ENCODE results near the gene POLR2C. TPM values are rescaled to one million over a fixed set of nuclear protein-coding genes. Genes with fewer than 3 reads are reported as not detected.
"Not testable (repeated sequence)": the region's sequence is repeated elsewhere in the genome, so short reads cannot be mapped to it uniquely, and the experiment has no call there.

Gene POLR2C
- total RNA-seq, 1 experiment from 2014 or later, result 240 TPM

DNA sequence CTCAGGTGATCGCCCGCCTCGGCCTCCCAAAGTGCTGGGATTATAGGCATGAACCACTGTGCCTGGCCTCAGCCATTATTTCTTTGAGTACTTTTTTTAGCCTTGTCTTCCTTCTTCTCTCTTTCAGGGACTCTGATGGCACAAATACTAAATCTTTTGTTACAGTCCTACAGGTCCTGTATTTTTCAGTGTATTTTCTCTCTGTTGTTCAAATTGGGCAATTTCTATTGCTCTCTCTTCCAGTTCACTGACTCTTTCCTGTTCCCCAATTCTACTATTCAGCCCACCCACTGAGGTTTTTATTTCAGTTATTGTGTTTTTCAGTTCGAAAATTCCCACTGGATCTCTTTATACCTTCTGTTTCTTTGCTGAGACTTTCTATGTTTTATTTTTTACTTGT lies 31.3 kb downstream of the POLR2C start:
- in situ Hi-C loops (cut with HindIII; ENCODE audit: low sequenced_read_pairs), result no loop called here
- DNase-seq (ENCODE audit: low spot score), result no peak

DNA sequence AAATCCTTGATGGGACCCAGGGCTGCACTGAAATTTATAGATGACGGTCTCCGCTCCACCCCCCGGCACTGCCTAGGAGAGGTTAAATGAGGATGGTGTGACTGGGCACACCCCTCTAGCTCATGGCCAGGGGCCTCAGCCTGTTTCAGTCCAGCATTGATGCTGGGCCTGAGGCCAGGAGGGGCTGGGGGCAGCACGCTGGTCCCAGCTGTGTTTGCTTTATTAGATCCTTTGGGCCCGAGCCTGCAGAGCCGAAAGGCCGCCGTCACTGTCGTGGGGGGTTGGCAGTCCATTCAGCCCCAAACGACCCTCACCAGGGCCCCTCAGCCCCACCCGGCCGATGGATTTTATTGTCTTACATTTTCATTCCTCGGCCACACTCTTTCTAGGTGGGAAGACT lies 34.6 kb downstream of the POLR2C start:
- DNase-seq (ENCODE audit: low spot score), result no peak
- in situ Hi-C loops (cut with HindIII; ENCODE audit: low sequenced_read_pairs), result no loop called here

DNA sequence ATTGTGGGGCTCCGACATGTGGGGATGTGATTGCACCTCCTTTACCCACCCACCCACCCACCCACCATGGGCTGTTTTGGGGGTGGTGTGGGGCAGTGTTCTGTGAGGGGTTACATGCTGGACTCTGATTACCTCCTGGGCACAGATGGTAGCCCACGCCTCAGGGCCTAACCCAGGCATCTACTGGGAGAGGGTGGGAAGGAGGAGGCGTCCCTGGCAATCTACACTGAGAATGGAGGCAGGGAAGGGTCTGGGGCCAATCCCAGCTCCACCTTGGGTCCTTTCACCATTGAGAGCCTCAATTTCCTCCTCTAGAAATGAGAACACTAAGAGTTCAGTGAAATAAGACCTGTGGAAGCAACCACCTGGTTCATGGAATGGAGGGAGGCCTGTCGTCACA lies 35.6 kb downstream of the POLR2C start:
- in situ Hi-C loops (cut with HindIII; ENCODE audit: low sequenced_read_pairs), result no loop called here
- DNase-seq (ENCODE audit: low spot score), result no peak

GRCh38 chr16:57499941-57500340 lies 37.5 kb downstream of the POLR2C start:
- not testable (repeated sequence) for DNase-seq (ENCODE audit: low spot score)
- in situ Hi-C loops (cut with HindIII; ENCODE audit: low sequenced_read_pairs), result loop anchor here (10.0 kb wide), 1 partner anchor 75 kb away; no protein-coding TSS in a partner anchor

- in situ Hi-C loops (cut with HindIII; ENCODE audit: low sequenced_read_pairs), result loop anchor here (10.0 kb wide), 1 partner anchor 74 kb away; no protein-coding TSS in a partner anchor
These were observed 38.2 kb downstream of the POLR2C start for GRCh38 chr16:57500578-57501111.

DNA sequence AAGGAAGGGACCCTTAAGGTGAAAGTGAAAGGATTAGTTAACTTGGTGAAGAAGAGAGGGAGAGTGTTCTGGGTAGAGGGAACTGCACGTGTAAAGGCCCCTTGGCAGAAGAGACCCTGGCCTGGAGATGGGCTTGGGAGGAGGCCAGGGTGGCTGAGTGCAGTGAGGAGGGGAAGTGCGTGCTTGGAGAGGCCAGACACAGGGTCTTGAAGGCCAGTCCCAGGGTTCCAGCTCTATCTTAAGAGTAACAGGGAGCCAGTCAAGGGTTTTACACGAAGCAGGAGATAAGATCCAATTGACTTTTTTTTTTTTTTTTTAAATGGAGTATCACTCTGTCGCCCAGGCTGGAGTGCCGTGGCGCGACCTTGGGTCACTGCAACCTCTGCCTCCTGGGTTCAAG lies 39.0 kb downstream of the POLR2C start:
- DNase-seq (ENCODE audit: low spot score), result no peak

More at GRCh38 chr16:57500578-57501111, 38.2 kb downstream of the POLR2C start:
- DNase-seq (ENCODE audit: low spot score), result no peak

GRCh38 chr16:57502048-57502775 lies 39.7 kb downstream of the POLR2C start:
- in situ Hi-C loops (cut with HindIII; ENCODE audit: low sequenced_read_pairs), result loop anchor here (10.0 kb wide), 1 partner anchor 73 kb away; no protein-coding TSS in a partner anchor
- DNase-seq (ENCODE audit: low spot score), result no peak

More for the DNA sequence above, 39.0 kb downstream of the POLR2C start:
- in situ Hi-C loops (cut with HindIII; ENCODE audit: low sequenced_read_pairs), result loop anchor here (10.0 kb wide), 1 partner anchor 73 kb away; no protein-coding TSS in a partner anchor

DNA sequence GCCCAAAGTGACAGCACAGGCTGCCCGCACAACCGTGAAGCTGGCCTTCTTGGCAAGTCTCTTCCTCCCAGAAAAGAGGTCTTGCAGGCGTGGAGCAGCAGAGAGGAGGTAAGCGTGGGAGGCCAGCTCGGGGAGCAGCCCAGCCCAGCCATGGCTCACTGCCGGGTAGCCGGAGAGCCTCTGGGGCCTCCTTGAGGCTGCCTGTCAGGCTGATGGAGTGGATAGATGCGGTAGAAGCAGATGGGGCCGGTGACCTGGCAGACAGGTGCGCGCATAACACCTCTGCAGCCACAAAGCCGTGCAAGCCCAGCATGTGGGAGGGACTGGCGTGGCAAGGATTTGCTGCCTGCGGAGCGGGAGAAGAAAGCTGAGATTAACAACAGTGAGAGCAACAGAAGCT lies 40.9 kb downstream of the POLR2C start:
- peak; percentile 34 for DNase-seq (ENCODE audit: low spot score)
- in situ Hi-C loops (cut with HindIII; ENCODE audit: low sequenced_read_pairs), result loop anchor here (10.0 kb wide), 1 partner anchor 71 kb away; no protein-coding TSS in a partner anchor

GRCh38 chr16:57504001-57504400 lies 41.5 kb downstream of the POLR2C start:
- DNase-seq (ENCODE audit: low spot score), result no peak
- in situ Hi-C loops (cut with HindIII; ENCODE audit: low sequenced_read_pairs), result loop anchor here (10.0 kb wide), 1 partner anchor 71 kb away; no protein-coding TSS in a partner anchor

GRCh38 chr16:57504491-57504890 lies 42.0 kb downstream of the POLR2C start:
- in situ Hi-C loops (cut with HindIII; ENCODE audit: low sequenced_read_pairs), result loop anchor here (10.0 kb wide), 1 partner anchor 70 kb away; no protein-coding TSS in a partner anchor
- no peak for DNase-seq (ENCODE audit: low spot score)

DNA sequence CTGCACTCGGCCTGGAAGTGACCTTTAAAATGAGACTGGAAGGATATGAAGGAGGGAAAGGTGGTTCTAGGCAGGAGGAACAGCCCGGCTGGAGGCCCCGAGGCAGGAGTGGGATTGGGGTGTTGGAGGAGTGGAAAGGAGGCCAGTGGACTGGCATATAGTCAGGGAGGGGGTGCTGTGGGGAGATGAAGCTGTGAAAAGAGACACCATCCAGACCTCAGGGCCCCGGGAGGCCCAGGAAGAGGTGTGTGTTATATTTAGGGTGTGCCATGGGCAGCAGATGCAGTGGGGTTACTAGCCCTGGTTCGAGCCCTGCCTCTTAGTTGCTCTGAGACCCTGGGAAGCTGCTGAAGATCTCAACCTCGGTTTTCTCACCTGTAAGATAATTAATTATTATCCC lies 42.7 kb downstream of the POLR2C start:
- in situ Hi-C loops (cut with HindIII; ENCODE audit: low sequenced_read_pairs), result loop anchor here (10.0 kb wide), 1 partner anchor 70 kb away; no protein-coding TSS in a partner anchor
- no peak for DNase-seq (ENCODE audit: low spot score)

- DNase-seq (ENCODE audit: low spot score), result no peak
- in situ Hi-C loops (cut with HindIII; ENCODE audit: low sequenced_read_pairs), result loop anchor here (10.0 kb wide), 1 partner anchor 67 kb away; no protein-coding TSS in a partner anchor
These were observed 44.9 kb downstream of the POLR2C start for GRCh38 chr16:57507136-57508034.

- in situ Hi-C loops (cut with HindIII; ENCODE audit: low sequenced_read_pairs), result loop anchor here (10.0 kb wide), 1 partner anchor 67 kb away; no protein-coding TSS in a partner anchor
- no peak for DNase-seq (ENCODE audit: low spot score)
These were observed 45.6 kb downstream of the POLR2C start for GRCh38 chr16:57508035-57508425.

GRCh38 chr16:57509231-57509923 lies 46.9 kb downstream of the POLR2C start:
- no peak for DNase-seq (ENCODE audit: low spot score)
- in situ Hi-C loops (cut with HindIII; ENCODE audit: low sequenced_read_pairs), result loop anchor here (10.0 kb wide), 1 partner anchor 65 kb away; no protein-coding TSS in a partner anchor

GRCh38 chr16:57510016-57510871 lies 47.8 kb downstream of the POLR2C start:
- in situ Hi-C loops (cut with HindIII; ENCODE audit: low sequenced_read_pairs), result no loop called here
- no peak for DNase-seq (ENCODE audit: low spot score)

DNA sequence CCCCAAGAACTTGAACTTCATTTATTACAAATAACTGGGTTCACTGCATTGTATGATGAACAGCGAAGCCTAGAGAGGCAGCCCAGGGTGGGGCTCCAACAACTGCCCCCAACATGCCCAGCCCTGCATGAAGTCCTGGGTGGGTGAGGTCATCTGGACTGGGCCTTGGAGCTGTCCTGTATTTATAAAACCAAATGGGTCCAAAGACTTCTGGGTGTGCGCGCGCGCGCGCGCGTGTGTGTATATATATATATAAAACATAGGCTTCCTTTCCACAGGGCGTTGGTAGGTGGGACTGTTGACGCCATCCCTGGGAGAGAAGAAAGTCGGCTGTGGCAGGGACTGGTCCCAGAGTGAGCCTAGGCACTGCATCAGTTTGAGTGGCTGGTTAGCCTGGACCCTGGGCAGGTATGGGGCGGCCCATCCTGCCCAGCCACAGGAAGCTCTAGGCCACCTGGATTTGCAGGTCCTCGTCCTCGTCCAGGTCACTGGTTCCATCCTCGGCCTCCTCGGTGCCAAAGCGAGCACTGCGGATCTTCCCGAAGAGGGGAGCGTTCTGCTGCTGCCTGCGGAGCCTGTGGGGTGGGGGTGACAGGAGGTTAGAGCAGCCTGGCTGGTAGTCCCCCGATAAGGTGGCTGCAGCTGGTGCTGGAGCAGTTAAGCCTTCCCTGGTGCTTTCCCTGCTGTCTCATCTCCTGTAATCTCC lies 50.0 kb downstream of the POLR2C start:
- no peak for DNase-seq (ENCODE audit: low spot score)
- in situ Hi-C loops (cut with HindIII; ENCODE audit: low sequenced_read_pairs), result no loop called here

DNA sequence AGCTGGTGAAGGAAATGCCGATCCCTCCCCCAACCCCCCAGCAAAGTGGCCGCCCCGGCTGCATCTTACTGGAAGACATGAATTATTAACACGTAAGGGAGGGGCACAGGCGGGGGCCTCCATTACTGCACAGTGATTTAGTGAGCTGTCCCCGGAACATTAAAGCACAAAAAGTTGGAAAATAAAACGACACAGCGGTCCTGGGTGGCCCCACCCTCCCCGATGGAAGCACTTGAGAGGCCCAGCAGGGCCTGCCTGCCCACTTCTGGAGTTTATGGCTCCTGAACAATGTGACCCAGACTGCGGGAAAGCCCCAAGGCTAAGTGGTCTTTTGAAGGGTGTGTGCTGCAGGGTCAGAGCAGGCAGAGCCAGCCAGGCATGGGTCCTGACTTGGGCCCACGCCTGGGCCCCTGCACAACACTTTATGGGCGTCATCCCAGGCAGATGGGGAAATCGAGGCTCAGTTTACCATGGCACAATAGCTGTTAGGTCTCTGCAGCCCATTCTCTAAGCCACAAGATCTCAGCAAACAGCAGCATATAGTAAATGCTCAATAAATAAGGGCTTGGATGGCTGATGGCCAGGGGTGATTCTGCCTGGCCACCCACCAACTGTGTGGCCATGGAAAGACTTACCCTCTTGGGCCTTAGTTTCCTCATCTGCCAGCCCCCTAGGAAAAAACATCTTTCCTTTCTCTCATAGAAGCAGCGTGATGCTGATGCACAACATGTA lies 51.1 kb downstream of the POLR2C start:
- in situ Hi-C loops (cut with HindIII; ENCODE audit: low sequenced_read_pairs), result no loop called here
- DNase-seq (ENCODE audit: low spot score), result no peak
